RCC 7860 (cell line): Measurements from ENCODE around the gene UNC5B.

Experiments
- DNase-seq: peaks from one replicate; pipeline ENCODE4 v3.0.0-alpha.2; 2015; ENCODE audit warnings: low spot score
- FAIRE-seq: peaks from 2 replicates; lab custom pipeline; 2012; peaks lifted over from hg19 to GRCh38; lab: Jason Lieb, UNC

The UNC5B gene

DNA sequence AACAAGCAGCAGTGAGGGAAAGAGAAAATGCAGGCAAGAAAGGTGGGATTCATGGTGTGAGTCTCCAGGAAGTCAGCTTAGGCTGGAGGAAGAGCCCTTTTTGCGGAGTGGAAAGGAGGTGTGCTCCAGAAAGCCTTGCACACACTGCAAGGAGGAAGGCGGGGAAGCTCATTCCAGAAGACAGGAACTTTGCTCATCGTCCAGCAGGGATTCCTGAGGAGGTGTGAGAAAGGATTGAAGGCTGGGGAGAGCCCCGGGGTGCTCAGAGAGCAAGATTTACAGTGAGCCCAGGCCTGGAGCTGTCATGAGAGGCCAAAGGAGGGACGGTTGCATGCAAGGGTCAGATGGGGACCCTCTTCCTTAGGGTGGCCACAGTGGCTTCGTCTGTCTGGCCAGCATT lies 124.3 kb downstream of the UNC5B start:
- FAIRE-seq, result no peak
- DNase-seq, result no peak

DNA sequence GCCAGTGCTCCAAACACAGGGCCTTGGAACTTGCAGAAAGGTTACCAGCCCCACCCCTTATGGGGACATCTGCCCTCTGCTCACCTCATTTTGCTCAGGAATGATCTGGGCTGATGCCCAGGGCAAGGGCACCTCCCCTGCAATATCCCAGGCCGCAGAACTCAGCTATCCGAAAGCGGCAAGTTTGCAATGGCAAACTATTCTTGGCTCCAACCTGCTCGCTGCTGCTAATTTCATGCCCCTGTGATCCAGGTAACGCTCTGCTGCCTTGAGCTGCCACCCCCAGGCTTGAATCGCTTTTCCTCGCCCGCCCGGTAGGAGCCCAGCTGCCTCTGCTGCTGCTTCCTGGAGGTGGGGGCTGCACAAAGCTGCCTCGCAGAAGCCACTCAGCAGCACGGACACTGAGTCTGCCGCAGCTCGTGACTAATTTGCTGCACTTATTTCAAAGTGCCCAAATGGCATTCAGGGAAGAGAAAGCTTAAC lies 124.9 kb downstream of the UNC5B start:
- DNase-seq (peak; percentile 78), FAIRE-seq (peak; percentile 87)

DNA sequence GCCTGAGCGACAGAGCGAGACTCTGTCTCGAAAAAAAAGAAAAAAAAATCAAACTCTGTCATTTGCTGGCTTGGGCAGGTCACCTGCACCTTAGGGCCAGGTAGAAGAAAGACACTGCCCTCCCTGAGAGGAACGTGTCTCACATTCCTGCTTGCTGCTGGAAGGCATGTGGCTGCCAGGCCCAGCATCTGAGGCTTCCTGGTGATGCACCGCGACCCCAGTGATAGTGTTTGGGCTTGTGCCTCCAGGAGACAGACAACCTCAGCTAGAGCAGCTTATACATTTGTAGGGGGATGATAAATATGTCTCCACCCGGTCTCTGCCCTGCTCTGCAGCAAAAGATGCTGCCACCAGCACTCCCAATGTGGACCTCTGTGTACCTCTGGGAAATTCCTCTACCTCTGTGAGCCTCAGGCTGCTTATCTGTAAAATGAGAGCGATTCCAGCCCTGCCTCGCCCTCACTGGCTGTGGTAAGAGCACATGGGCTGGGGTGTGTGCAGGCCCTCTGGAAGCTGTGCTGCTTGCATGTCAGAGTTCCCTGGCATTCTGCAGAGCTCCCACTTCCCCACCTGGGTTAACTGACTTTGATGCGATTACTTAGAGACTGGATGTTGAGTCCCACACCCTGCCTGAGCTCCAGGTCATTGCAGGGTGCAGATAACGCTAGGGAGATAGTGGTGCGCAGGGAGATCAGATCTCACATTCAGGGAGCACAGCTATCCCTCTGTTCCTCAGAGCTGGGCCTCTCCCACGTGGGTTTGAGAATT lies 126.5 kb downstream of the UNC5B start:
- FAIRE-seq, result no peak

DNA sequence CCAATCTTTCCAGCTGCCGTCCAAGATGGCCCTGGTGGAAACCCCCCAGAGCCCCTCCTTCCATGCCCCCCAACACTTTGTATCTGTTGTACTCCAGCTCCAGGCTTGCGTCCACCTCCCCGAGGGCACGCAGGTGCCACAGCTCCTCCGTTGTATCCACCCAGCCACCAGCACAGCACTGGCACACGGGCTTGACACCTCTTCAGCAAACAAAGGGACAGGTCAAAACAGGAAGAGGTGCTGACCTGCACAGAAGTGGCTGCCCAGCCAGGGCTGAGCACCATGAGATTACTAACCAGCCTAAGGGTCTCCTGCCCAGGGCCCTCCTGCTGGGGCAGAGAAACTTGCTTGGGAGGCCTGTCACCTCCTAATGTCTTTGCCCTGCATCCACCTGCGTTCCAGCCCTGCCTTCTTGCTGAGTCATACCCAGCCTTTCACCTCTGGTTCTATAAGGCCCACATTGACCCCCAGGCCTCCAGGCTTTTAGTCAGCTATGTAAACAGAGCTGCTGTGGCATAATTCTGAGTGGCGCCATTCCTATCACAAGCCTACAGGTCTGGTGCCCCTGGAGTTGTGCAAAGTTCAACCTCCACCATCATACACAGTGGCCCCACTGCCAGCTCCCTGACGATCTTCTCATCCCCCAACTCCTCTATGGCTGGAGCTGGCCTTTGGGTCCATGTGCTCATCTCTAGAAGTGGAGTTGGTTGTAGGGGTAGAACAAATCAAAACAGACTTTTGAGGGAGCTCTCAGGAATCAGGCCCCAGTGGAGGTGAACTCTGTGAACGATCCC lies 127.6 kb downstream of the UNC5B start:
- DNase-seq (peak; percentile 88), FAIRE-seq (peak; percentile 80)

More for the DNA sequence above, 126.5 kb downstream of the UNC5B start:
- DNase-seq, result no peak

DNA sequence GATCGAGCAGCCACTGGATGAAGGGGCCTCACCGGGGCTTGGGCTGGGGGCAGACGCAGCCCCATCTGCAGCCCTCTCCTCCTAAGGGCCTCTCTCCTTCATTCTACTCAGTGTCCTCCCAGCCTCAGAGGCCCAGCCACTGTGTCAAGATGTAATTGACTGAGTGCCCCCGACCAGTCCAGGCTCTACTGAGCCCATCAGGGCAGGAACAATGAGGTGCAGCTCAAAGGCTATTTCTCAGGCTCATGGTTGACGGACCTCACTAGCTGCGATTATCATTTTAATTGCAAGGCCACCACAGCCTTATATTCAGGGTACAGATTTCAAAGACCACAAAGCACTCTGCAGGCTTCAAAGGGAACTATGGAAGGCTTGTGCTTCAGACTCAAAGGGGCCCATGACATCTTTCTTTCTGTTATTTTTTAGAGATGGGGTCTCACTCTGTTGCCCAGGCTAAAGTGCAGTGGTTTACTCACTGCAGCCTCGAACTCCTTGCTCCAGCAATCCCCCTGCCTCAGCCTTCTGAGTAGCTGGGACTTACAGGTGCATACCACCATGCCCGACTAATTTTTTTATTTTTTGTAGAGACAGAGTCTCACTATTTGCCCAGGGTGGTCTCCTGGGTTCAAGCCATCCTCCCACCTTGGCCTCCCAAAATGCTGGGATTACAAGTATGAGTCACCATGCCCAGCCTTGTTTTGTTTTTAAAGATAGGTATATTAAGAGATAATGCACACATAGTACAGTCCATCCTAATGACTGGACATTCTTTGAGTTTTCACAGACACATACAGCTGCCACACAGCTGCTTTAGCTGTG lies 130.4 kb downstream of the UNC5B start:
- no peak for DNase-seq
- no peak for FAIRE-seq

DNA sequence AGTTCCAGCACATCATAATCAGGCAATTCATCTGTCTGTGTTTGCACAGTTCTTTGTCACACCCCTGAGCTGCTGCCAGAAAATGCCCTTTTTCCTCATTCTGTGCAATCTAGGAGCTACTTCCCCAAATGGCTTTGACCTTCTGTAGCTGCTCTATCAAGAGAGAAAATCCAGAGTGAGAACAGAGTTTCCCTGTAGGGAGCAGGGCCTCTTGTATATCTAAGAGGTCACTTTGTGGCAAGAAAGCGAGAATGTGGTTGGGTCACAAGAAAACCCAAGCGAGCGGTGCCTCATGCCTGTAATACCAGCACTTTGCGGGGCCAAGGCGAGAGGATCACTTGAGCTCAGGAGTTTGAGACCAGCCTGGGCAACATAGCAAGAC lies 131.0 kb downstream of the UNC5B start:
- FAIRE-seq (no peak), DNase-seq (no peak)

DNA sequence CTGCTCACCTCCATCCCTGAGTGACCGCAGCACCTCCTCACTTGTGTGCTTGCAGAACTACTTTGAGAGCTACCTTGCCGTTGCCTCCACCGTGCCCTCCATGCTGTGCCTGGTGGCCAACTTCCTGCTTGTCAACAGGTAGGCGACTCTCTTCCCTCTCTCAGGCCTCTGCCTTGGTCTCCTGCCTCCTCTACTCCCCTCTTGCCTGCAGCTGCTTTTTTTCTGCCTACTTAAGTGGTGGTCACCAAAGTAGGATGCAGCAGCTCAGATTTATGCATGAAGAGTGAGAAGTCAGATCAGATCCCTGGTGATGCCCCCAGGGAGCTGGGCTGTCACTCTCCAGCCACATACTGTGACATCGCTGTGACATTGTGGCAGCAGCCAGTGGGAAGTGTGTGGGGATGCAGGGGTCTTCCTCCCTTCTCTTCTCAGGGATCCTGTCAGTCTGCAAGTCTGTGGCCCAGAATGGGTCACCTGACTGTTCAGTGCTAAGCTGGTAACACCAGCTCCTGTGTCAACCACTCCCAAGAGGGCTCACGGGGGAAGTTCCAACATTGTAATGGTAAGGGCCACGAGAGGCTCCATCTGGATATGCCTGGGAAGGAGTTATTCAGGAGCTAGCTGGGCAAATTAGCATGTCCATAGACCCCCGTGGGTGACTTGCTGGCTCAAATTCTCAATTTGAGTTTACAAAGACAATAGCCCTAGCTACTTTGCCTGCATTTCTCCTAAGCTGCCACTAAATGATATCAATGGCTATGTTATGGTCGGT lies 132.0 kb downstream of the UNC5B start:
- no peak for DNase-seq
- FAIRE-seq, result no peak

DNA sequence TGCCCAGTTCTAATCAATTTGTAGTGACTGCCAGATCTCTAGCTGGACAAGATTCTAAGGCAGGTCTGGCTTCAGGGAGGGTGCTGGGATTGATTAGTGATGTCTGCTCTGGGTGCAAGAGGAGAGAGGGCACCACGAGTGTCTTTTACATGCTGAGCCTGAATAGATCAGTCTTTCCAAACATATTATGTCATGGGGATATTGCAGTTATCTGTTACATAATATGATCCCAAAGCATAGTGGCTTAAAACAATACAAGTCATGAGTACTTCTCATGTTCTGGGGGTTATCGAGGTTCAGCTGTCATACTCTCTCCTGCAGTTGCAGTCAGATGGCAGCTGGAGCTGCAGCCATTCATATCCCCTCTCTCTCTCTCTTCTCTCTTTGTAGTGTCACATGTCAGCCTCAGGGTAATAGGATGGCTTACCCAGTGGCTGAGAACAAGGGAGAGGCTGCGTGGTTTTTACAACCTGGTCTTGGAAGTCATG lies 132.7 kb downstream of the UNC5B start:
- no peak for DNase-seq
- FAIRE-seq, result no peak

DNA sequence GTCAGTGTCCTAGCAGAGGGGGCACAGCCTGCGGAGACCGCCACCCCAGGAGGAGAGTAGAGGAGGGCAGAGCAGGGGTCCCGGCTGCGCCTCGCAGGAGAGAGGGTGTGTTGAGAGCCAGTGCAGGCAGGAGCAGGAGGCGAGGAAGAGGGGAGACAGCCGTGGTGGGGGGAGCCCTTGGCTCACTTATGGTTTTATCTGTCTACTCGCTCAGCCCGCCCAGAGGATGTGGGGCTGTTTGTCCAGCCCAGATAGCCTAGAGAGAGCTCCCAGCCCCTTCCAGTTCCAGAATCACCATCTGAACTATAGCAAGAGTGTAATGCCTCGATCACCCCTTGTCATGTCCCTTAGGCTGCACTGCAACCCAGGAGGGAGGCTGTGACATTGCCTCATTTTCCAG lies 133.3 kb downstream of the UNC5B start:
- FAIRE-seq (no peak), DNase-seq (no peak)

DNA sequence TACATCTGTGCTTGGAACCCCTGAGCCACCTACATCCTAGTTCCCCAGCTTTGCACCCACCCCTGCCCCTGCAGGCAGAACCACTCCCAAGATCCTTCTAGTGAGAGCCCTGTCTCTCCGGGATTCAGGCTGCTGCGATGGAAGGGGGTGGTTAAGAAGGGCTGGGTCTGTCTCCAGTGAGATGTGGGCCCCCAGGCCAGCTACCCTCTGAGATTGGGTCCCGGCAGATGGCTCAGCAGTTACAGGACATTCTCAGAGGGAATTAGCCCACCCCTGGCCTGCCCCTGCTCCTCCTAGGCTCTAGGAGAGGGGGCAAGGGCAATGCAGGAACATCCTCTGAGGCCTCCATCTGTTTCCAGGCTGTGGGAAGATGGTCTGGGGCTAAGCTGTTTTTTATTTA lies 134.4 kb downstream of the UNC5B start:
- DNase-seq (no peak), FAIRE-seq (no peak)

DNA sequence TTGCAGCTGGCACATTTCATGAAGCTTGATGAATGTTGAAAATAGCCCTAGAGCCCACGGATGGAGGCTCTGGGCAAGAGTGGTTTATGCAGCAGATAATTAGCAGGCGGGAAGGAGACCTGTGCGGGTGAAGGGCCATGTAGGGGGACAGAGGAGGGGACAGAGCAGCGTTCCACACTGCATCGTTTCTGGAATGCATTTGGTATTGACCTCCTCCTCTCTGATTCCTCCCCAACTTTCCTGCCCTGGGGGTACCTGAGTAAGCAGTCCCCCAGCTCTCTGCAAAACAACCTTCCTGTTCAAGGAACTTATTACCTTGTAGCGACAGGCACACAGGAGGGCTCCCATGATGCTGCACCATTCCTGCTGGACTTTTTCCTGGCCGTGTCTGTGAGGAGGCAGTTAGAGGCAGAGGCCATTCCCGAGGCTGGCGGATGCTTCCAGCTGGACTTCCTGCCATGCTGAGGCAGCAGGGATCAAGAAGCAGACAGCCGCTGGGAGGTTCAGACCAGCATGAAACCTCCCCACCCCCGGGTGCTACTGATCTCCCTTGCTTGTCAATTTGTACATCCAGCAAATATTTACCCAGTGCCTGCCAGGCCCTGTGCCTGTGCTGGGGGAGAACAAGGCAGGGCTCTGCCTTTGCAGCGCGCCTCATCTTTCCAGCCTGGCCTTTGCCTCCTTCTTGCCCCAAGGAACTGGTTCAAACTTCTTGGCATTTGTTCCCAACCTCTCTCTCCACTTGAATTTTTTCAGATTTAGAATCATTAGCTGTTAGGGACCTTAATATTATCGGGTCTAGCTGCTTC lies 135.4 kb downstream of the UNC5B start:
- FAIRE-seq, result no peak
- DNase-seq, result no peak

DNA sequence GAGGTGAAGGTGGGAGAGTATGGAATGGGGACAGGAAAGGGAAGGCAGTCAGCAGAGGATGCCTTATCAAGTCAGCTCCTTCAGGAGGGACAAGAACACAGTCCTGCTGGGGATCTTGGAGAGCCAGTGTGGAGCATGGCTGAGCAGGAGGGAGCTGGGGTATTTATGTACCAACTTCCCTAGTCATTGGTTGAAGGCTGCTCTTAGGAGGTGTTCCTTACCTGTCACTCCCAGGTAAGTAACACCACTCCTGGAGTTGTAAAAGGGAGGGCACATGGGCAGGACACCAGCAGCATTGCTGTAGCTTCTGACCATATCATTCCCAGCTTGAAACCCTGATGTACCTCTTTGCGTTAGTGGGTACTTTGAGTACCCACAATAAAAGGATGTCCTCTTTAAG lies 136.5 kb downstream of the UNC5B start:
- DNase-seq, result no peak

DNA sequence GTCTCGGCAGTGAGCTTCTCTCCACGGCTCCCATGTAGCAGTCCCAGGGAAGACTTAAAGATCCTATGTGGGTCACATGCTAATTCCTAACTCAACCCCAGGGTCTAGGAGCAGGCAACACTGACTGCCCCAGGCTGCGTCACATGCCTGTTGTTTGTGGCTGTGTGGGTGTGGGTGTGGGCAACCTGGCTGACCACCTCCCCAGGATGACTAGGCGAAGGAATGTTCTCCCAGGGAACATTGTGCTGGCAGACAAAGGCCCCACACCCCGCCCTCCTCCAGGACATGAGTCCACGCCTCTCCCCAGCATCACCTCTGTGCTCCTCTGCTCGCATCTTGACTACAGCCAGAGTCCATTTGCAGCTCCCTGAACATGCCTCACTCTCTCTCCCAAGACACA lies 137.0 kb downstream of the UNC5B start:
- DNase-seq (no peak), FAIRE-seq (no peak)

More for the DNA sequence above, 136.5 kb downstream of the UNC5B start:
- no peak for FAIRE-seq

DNA sequence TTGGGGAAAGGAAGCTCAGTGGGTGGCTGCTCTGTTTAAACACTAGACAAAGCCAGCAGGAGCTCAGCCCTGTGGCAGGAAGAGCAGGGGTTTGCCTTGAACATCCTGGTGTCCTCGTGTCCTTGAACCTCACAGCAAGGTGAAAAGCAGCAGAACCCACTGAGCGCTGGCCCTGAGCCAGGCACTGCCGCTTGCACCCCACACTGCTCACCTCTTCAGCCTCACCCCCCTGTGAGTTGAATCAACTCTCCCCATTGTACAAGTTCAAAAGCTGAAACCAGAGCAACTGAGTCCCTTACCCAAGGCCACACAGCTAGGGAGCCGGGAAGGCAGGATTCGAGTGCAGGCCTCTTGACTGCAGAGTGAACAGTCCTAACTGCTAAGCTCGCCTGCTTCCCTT lies 138.7 kb downstream of the UNC5B start:
- FAIRE-seq (no peak), DNase-seq (no peak)

DNA sequence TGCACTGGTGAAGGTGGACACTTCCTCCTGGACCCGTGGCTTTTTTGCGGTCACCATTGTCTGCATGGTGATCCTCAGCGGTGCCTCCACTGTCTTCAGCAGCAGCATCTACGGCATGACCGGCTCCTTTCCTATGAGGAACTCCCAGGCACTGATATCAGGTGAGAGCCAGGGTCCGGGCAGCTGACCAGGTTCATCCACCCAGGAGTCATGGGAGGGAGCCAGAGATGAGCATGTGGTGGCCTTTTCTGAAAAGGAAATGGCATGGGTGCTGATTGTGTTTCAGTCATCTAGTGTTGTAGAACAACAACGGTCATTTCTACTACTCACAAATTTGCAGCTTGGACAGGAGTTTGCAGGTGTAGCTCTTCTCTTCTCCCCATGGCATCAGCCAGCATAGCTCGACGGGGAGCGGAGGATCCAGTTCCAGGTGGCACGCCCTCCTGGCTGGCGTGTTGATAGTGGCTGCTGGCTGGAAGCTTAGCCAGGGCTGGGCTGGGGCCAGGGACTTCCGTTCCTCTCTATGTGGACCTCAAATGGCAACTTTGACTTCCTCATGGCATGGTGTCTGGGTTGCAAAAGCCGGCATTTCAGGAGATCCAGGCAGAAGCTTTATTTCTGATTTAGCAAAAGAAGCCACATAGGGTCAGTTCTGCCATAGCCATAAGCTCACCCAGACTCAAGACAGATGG lies 139.4 kb downstream of the UNC5B start:
- DNase-seq (no peak), FAIRE-seq (no peak)
